Stimulated activated naive CD4-positive, alpha-beta T cell (primary cell): ENCODE measurements around the gene FILIP1L.

Experiments
- DNase-seq, 6 experiments: peaks; one replicate each; lab custom pipeline; 2025; lab: John Stamatoyannopoulos, UW

Gene FILIP1L

DNA sequence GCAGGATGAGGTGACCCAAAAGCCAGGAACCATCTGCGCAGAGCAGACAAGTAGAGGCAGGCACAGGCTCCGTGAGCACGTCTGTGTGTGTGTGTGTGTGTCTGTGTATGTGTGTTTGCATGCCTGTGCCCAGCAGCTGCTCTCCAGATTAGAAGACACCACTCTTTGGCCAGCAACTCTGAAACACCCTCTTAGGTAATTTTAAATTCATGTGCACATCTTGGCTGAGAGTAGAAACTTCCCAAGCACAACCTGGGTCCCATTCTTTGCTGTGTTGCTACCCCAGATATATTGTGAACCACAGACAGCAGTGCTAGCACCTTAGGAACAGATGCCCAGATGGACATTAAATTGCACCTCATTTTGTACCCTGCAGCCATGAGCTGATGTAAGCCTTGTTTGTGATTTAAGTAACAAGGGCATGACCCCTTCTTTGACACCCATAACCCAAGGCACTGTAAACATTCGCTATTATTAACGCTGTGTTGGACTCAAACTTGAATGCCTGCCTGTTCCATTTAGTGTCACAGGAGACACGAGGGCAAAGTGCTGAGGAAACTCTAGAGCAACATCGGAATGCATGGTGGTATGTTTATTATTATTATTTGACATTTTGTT is at the start of gene FILIP1L:
Gene FILIP1L (minus strand): TSS at position 89 of the 618 bp plus-strand sequence.
- DNase-seq, result no peak

DNA sequence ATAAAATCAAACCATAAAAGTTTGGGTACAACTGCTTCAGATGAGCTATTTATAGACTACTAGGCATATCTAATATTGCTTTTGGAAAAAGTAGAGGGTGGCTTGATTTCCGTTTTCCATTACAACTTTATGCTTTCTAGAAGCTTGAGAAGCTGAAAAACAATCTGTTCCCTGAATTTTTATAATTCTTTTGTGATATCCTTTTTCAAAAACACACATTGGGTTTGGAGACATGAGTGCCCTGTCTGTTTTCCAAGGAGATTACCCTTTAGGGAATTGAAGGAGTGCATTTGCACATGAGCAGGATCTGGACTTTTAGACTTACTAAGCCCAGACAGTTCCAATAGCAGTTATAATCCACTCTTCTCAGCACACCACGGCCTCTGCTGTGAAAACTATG is 49.5 kb upstream of the FILIP1L start:
- no peak for DNase-seq

GRCh38 chr3:100160521-100160920 is 46.2 kb upstream of the FILIP1L start:
- no peak for DNase-seq

DNA sequence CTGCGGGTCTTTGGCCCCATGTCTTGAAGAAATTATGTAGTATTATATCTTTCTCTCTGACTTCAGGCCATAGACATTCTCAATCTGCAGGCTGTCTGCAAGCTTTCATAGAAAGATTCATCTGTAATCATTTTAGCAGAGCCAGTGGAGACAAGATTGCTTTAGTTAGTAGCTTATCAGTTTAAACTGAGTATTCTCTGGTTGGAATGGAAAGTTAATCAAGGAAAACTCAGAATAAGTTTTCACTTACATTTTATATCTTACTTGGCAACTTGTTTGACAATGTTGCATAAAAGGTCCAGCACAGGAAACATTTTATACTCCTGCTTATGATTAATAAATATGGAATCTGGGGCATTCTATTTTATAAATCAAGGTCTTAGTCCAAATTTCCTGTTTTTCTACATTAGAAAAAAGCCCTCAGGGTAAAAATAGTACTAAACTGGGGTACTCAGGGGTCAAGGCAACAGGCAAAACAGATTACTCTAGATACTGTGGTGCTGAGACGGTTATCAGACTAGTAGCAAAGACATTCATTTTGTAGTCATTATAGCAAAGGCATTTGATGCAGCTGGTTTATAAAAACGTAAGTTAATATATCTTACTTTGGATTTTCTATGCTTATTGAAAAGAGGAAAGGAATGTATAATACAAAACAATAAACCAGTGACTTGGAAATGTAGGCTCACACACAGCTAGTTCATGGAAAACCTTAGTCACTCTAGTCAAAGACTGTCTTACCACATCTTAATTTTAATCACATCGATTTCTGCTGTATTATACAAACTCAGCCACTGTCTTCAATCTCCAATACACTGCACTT is 45.2 kb upstream of the FILIP1L start:
- no peak for DNase-seq

DNA sequence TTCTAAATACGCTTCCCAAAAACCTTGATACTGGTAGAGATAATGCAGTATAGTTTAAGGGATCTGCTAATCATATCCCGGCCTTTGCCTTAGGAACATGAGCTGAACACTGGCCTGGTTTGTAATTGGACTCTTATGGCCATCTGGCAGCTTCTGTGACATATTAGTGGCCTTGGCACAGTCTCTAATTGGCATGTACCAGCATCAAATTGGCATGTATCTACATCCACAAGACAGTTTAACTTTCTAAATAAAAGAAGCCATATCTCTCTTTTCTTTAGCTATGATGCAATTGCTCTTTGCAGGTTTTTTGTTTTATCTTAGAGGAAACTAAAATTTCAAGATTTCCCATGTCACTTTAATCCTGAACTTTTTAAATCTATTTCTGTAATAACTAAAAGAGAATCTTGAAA is 44.6 kb upstream of the FILIP1L start:
- no peak for DNase-seq

DNA sequence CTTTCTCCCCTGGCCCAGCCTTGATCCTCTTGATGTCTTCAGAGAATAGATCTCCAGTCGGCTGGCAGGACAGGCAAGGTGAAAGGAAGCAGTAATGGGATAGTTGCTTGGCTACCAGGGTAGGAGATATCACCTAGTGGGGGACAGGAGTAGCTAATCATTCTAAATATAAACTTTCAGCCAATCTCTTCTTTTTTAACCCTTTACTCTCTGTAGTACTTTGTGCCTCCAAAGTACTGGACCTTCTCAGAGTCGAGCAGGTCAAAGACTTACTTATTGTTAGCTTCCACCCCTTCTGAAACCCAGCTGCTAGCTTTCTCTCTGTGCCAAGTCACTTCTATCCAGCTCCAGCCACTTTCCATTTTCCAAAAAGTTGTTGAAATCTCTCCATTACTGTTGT is 43.4 kb upstream of the FILIP1L start:
- DNase-seq, result no peak

DNA sequence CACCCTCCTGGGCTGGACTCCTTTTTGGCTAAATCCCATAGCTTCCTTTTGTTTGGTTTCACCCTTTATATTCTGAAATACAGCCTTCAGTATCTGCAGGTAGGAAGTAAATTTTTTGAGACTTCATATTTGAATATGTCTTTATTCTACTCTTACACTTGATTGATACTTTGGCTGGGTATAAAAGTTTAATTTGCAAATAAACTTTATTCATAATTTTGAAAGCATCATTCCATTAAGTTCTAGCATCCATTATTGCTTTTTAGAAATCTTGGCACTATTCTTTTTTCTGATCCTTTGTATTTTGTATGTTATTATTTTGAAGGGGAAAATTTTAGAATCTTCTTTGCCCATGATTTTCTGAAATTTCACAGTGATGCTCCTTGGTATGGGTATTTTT is 41.3 kb upstream of the FILIP1L start:
- DNase-seq, result no peak

GRCh38 chr3:100155128-100155527 is 40.8 kb upstream of the FILIP1L start:
- DNase-seq, result no peak

- DNase-seq, result no peak
These were observed 39.9 kb upstream of the FILIP1L start for GRCh38 chr3:100154171-100154570.

DNA sequence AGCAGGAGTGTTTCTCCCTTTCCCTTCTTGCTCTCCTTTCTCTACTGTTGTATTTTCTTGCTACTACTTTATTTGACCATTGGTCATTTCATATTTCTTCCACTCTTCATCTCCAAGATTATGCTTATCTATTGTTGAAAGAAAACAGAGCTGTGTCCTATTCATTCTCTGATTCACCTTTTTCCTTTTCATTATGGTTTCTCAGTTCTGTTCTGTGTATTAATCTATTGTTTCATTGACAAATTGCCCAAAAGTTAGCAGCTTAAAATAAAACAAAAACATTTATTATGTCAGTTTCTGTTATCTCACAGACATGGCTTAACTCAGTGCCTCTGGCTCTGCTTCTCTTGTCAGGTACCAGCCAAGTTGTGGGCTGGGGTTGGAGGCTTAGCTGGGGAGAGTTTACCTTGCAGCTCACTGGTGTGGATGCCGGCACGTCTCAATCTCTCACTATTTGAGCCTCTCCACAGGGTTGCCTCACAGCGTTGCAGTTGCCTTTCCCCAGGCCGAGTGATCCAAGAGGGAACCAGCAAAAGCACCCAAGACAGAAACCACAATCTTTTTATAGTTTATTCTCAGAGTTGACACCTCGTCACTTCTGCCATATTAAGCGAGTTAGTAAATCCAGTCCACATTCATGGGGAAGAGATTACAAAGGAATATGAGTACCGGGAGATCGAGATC is 36.9 kb upstream of the FILIP1L start:
- DNase-seq, result no peak

DNA sequence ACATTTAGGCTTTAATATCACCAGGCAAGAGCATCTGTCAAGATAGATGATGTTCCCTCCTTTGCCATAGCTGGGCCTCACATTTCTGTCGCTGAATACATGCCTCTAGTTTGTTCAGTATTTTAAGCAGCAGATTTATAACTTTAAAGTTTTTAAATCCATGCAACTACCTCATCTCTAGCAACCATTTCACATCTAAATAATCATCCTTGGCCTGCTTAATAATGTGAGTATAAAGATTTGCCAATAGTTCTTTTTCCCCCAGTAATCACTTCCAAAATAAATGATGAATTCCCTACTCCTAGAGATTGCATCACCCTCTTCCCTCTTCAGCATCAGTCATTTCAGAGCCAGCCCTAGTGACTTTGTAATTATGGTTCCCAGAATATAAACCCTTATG is 36.2 kb upstream of the FILIP1L start:
- no peak for DNase-seq

- no peak for DNase-seq
These were observed 35.6 kb upstream of the FILIP1L start for GRCh38 chr3:100149713-100150415.

GRCh38 chr3:100149130-100149529 is 34.8 kb upstream of the FILIP1L start:
- no peak for DNase-seq

- DNase-seq, result no peak
These were observed 30.1 kb upstream of the FILIP1L start for GRCh38 chr3:100144255-100144866.

- DNase-seq, result no peak
These were observed 27.3 kb upstream of the FILIP1L start for GRCh38 chr3:100141586-100141985.

GRCh38 chr3:100140976-100141375 is 26.7 kb upstream of the FILIP1L start:
- no peak for DNase-seq

DNA sequence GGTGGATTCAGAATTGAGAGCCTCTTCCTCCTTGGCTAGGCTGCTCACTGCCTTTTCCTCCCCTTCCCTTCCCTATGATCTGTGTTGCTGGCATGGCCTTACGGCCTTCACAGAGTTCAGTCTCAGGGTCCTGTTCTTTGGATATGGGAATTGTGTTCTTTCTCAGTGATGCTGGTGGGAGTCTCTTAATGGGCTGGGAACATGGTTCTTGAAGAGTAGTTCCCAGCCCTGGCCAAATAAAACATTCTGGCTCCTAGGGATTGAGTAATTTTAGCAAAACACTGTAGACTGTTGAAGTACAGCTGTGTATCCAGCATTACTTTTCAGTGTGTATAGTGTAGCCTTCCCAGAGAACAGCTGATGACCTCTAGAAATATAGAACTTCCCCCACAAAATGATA is 22.6 kb upstream of the FILIP1L start:
- no peak for DNase-seq

- no peak for DNase-seq
These were observed 16.9 kb upstream of the FILIP1L start for GRCh38 chr3:100131241-100131640.

GRCh38 chr3:100129941-100130340 is 15.6 kb upstream of the FILIP1L start:
- DNase-seq, result no peak

DNA sequence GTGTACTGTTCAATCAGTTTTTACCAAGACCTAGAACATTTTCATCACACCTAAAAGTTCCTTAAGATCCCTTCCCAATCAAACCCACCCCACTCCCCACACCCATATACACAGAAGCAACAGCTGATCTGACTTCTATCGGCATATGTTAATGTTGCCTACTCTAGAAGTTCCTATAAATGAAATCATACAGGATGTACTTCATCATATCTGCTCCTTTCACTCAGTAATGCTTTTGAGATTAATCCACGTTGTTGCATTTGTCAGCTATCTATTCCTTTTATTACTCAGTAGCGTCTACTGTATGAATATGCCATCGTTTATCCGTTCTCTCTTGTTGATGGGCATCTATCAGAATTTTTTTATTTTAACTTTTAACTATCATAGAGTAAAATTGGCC is 14.3 kb upstream of the FILIP1L start:
- DNase-seq, result no peak

DNA sequence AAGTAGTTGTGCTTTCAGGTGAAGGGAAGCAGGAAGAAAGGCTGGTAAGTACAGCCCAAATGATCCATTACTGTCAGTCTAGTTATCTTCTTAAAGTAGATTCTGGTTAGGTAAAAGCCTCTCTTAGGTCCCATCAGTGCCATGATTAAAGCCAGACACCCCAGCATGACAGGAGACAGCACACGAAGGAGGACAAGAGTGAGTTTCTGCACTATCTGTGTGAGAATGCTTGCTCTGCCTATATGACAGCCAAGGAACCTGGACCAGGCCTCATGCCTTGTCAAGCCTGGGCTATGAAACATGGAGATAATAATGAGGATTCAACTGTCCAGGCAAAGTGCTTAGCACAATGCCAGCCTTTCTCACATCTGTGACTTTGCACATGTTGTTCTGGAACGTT is 13.5 kb upstream of the FILIP1L start:
- no peak for DNase-seq
